ENCODE measurements around the gene TSEN54. TPM values are rescaled to one million over a fixed set of nuclear protein-coding genes. Genes with fewer than 3 reads are reported as not detected.
A peak's percentile ranks its signal among the peaks of the same experiment; 100 is the strongest.

TSEN54 gene
- total RNA-seq, 1 donor from 2014 or later = 21.0 TPM

GRCh38 chr17:75566416-75566815 is 50.1 kb downstream of the TSEN54 start:
- Mint-ChIP-seq H3K27ac (peak overlapping the region; percentile 76), H3K4me1 (peaks cover 26% of the 10 kb centered on the region), H3K4me3 (peak overlapping the region; percentile 67), H3K9me3 (no peaks in the 10 kb centered on the region), H3K27me3 (no peaks in the 10 kb centered on the region), H3K36me3 (ENCODE audit: low read depth) (peaks cover 14% of the 10 kb centered on the region)
- ATAC-seq (ENCODE audit: low read depth) (no peak), DNase-seq (no peak)
- POLR2A ChIA-PET = no interaction called here
- no peak for TF ChIP-seq CTCF (IDR thresholded peaks at IDR 0.05)
- intact Hi-C loops (cut with micrococcal nuclease) = no loop called here
- CTCF ChIA-PET = interaction anchor here (1.1 kb wide), 1 partner anchor 43 kb away, joined by 3 read pairs; no protein-coding TSS in a partner anchor

GRCh38 chr17:75566834-75567233 is 50.5 kb downstream of the TSEN54 start:
- ChIA-PET POLR2A (interaction anchor here (0.6 kb wide), 1 partner anchor 363 kb away, joined by 3 read pairs; no protein-coding TSS in a partner anchor), CTCF (interaction anchor here (1.1 kb wide), 1 partner anchor 43 kb away, joined by 3 read pairs; no protein-coding TSS in a partner anchor)
- Mint-ChIP-seq H3K36me3 (ENCODE audit: low read depth) (peaks cover 15% of the 10 kb centered on the region), H3K4me1 (peaks cover 29% of the 10 kb centered on the region), H3K27me3 (no peaks in the 10 kb centered on the region), H3K4me3 (peak overlapping the region; percentile 67), H3K27ac (peak overlapping the region; percentile 76), H3K9me3 (no peaks in the 10 kb centered on the region)
- TF ChIP-seq CTCF (IDR thresholded peaks at IDR 0.05) = no peak
- DNase-seq (no peak), ATAC-seq (ENCODE audit: low read depth) (peak; percentile 41)
- intact Hi-C loops (cut with micrococcal nuclease) = no loop called here

- ATAC-seq (ENCODE audit: low read depth) = no peak
- H3K27ac Mint-ChIP-seq = no peak overlapping the region
- CTCF ChIA-PET = interaction anchor here (0.6 kb wide), 1 partner anchor 157 kb away, joined by 6 read pairs; no protein-coding TSS in a partner anchor
Observed at GRCh38 chr17:75568412-75569255, 52.3 kb downstream of the TSEN54 start.

GRCh38 chr17:75570034-75570676 is 53.8 kb downstream of the TSEN54 start:
- DNase-seq (no peak), ATAC-seq (ENCODE audit: low read depth) (no peak)
- Mint-ChIP-seq H3K4me1 (peaks cover 29% of the 10 kb centered on the region), H3K9me3 (no peaks in the 10 kb centered on the region), H3K27ac (peak overlapping the region; percentile 92), H3K27me3 (no peaks in the 10 kb centered on the region), H3K36me3 (ENCODE audit: low read depth) (peaks cover 1% of the 10 kb centered on the region), H3K4me3 (no peak overlapping the region)
- TF ChIP-seq CTCF (IDR thresholded peaks at IDR 0.05) = no peak
- intact Hi-C loops (cut with micrococcal nuclease) = loop anchor here (2.0 kb wide), 1 partner anchor 45 kb away; the partner anchor contains the start of gene LLGL2
- POLR2A ChIA-PET = interaction anchor here (1.0 to 2.4 kb wide), 3 partner anchors 18 to 183 kb away, joined by 3 to 29 read pairs (median 6); partner anchors contain the start of gene MYO15B
- CTCF ChIA-PET = interaction anchor here (1.6 kb wide), 1 partner anchor 18 kb away, joined by 9 read pairs; no protein-coding TSS in a partner anchor

More at GRCh38 chr17:75568412-75569255, 52.3 kb downstream of the TSEN54 start:
- Mint-ChIP-seq H3K36me3 (ENCODE audit: low read depth) (peaks cover 10% of the 10 kb centered on the region), H3K27me3 (no peaks in the 10 kb centered on the region), H3K9me3 (no peaks in the 10 kb centered on the region), H3K4me1 (peaks cover 29% of the 10 kb centered on the region), H3K4me3 (no peak overlapping the region)
- intact Hi-C loops (cut with micrococcal nuclease) = no loop called here
- no peak for TF ChIP-seq CTCF (IDR thresholded peaks at IDR 0.05)
- POLR2A ChIA-PET = no interaction called here
- DNase-seq = no peak
